Prostate gland (tissue), 2 donors: ENCODE results near the gene PCSK6.
A peak's percentile ranks its signal among the peaks of the same experiment; 100 is the strongest.

Experiments used
- CTCF ChIP-seq, 4 experiments: fragments of 200-600 bp in 2 of 4; fragments of 450-650 bp in 2 of 4; sonication (generic) in 2 of 4; IDR thresholded peaks; 1 replicate in 3 of 4; 2 replicates in 1 of 4; pipeline ENCODE4 v1.5.1; 2016 to 2019; ENCODE audit warnings: antibody characterized with exemption in 4 of 4, mild to moderate bottlenecking in 2 of 4, moderate library complexity in 2 of 4
- POLR2A ChIP-seq: fragments of 450-650 bp; IDR thresholded peaks from one replicate; pipeline ENCODE4 v1.6.1; 2016; ENCODE audit warnings: antibody characterized with exemption, mild to moderate bottlenecking

- TF ChIP-seq CTCF (IDR thresholded peaks at IDR 0.05) = peak in 1 of 4 experiments; percentile 28
- no peak for TF ChIP-seq POLR2A
These were observed 76.3 kb downstream of the PCSK6 start for GRCh38 chr15:101413239-101413638.
